Fibroblast of the aortic adventitia (primary cell): Measurements from ENCODE around the gene ALK. TPM values are rescaled to one million over a fixed set of nuclear protein-coding genes. Genes with fewer than 3 reads are reported as not detected.

Experiments used
- DNase-seq: peaks from one replicate; pipeline ENCODE4 v3.0.0-alpha.2; 2010; ENCODE audit warnings: low read depth
- H3K4me3 ChIP-seq: 2 replicates; pipeline ENCODE4 v1.5.1; 2011; ENCODE audit warnings: low read depth, mild to moderate bottlenecking, control low read depth, low read length, moderate library complexity
- total RNA-seq: library from RNA; depleted of rRNA; stranded (reverse); fragments of >200 nt; gene quantifications from 2 replicates; pipeline ENCODE4 v1.2.3, GENCODE V29; 2012; ENCODE audit warnings: low replicate concordance
- TF ChIP-seq, protein P1 (sequence below): IDR thresholded peaks from 2 replicates; pipeline ENCODE4 v1.5.1; 2011; ENCODE audit warnings: mild to moderate bottlenecking, low read length, control low read depth, inconsistent platforms; ENCODE audit not compliant: insufficient read depth

ALK gene
- total RNA-seq, 1 donor, result 0.27 TPM

DNA sequence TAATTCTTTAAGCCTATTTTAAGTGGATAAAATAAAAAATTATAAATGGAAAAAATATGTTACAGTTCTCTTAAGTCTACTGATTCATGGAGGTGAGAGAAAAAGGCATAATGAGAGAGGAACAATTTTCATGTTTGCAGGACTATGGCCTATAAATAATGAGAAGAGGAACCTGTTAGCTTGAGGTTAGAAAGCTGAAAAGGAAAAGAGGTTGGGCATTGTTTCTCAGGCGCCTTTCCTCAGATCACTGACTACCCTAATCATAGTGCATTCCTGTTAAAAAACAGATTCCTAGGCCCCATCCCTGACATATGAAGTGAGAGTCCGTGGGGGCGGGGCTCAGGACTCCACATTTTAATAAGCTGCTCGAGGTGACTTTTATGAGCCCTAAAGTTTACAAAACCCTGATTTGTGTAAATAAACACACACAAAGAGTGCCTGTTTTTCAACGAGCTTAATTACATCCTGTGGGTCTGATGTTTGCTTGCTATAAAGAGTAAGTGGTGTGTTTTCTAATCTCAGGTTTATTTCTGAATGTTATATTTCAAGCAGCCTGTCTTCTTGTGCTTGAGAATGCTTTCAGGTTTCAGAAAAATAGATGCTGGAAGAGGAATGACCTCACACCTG lies 470.7 kb downstream of the ALK start:
- no peak for DNase-seq
- H3K4me3 ChIP-seq, result no peak overlapping the region
- TF ChIP-seq, protein P1, sequence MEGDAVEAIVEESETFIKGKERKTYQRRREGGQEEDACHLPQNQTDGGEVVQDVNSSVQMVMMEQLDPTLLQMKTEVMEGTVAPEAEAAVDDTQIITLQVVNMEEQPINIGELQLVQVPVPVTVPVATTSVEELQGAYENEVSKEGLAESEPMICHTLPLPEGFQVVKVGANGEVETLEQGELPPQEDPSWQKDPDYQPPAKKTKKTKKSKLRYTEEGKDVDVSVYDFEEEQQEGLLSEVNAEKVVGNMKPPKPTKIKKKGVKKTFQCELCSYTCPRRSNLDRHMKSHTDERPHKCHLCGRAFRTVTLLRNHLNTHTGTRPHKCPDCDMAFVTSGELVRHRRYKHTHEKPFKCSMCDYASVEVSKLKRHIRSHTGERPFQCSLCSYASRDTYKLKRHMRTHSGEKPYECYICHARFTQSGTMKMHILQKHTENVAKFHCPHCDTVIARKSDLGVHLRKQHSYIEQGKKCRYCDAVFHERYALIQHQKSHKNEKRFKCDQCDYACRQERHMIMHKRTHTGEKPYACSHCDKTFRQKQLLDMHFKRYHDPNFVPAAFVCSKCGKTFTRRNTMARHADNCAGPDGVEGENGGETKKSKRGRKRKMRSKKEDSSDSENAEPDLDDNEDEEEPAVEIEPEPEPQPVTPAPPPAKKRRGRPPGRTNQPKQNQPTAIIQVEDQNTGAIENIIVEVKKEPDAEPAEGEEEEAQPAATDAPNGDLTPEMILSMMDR, result no peak

DNA sequence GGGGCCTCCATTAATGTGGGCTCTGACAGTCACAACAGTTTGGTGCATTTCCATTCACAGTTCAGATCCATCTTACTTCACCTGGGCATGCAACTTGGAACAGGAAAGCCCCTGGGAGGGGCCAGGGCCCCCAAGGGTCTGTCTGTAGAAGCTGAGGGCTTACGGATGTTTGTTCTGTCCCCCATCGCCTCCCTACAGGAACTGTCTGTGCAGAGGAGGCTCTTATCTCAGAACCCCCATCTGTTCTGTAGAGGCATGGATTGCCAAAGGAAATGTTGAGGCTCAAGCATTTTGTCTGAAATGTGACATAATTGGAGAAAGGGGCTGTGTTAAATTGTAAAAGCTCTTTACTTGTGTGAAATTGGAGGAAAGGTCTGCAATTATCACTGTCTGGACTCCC lies 471.9 kb downstream of the ALK start:
- H3K4me3 ChIP-seq, result no peak overlapping the region
- no peak for DNase-seq
- TF ChIP-seq, protein P1, result no peak

DNA sequence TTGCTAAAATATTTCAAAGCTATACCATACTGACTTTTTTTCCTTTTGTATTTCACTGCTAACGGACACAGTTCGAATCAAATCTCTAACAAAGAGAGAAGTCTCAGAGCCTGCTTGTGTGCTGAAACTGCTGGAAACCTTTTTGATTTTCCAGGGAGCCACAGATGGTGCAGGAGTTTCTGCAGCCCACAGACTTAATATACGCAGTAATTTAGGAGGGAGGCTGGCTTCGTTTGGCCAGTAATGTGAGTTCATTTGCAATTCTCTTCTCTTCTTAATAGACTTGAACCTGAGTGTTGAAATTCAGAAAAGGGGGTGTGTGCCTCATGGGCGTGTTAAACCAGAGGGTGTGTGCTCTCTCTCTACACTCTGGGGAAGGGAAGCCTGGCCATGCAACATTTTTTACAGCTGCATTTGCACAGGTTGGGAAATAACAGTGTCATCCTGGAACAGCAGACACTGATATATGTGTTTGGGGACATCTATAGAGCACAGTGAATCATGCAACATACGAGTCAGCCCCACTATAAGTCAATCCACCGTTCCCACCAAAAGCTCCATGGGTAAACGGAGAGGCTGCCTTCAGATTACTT lies 473.2 kb downstream of the ALK start:
- DNase-seq, result no peak
- TF ChIP-seq, protein P1, result no peak
- H3K4me3 ChIP-seq, result no peak overlapping the region

DNA sequence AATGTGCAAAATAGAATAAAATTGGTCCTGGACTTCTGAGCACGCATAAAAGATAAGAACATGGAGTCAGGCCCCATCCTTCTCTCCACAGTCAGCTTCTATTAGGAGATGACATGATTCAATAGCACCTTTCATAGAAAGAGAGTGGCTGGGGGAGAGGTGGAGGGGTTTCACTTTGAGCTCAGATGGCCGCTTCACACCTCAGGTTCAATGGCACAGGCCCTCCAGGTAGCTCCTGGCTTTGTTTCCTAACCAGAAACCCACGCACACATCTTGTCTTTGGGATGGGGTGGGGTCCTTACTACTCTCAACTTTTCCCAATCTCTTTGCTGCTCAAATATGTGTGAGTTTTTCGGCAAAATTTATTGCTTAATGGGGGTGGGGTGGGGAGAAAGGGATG lies 473.9 kb downstream of the ALK start:
- TF ChIP-seq, protein P1, result no peak
- no peak overlapping the region for H3K4me3 ChIP-seq
- no peak for DNase-seq

DNA sequence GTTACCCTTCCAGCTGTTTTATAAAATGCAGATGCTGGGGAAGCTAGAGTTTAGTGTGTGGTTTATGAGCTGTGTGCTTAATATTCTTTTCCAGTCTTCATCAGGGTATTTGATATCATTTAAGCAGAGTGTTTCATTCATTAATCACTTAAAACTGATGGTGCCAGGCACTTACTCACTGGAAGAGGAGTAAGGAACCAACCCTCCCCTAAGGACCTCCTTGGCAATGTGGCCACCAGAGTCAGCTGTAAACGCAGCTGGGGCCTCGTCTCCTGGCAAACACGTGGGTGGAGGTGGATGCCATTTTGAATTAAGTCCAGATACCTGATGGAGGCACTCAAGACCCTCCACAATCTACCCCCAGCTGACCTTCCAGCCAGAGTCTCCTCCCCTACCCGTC lies 474.5 kb downstream of the ALK start:
- DNase-seq, result no peak

DNA sequence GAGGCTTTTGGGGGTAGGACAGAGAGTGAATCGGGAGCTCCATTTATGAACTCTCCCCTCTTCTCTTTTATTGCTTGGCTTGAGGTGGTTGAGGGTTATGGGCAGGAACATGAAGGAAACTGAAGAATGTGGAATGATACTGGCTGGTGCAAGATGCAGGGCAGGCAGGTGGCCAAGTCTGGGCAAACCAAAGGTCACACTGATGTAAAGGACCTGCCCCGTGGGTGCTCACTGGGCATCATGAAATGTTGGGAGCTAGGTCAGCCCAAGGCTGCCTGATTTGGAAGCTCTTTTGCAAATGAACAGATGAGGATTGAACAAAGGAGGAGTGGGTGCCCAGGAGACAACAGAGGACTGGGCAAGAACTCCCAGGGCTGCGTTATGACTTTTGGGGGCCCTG lies 477.2 kb downstream of the ALK start:
- no peak for DNase-seq
- TF ChIP-seq, protein P1, result no peak

More for the DNA sequence above, 474.5 kb downstream of the ALK start:
- H3K4me3 ChIP-seq, result no peak overlapping the region
- TF ChIP-seq, protein P1, result no peak

DNA sequence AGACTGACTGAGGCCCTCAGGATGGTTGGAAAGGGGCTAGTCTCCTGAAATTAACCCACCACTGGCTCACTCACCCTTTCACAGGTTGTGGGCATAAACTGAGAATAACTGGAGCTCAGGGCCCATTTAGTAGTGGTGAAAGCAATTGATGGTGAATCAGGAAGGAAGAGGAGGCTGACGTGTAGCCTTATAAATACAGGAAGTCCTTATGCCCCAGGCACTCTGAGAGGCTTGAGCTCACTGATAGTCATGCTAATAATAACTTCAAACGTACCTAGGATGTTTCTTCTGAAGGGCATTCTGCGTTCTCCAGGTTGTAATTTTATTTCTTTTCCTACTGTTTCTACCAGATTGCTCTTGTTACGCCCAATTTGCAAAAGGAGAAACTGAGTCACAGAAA lies 477.8 kb downstream of the ALK start:
- no peak overlapping the region for H3K4me3 ChIP-seq
- DNase-seq, result no peak
- TF ChIP-seq, protein P1, result no peak

More for the DNA sequence above, 477.2 kb downstream of the ALK start:
- H3K4me3 ChIP-seq, result no peak overlapping the region
